ENCODE data around the gene CLMP. TPM values are rescaled to one million over a fixed set of nuclear protein-coding genes. Genes with fewer than 3 reads are reported as not detected.
A peak's percentile ranks its signal among the peaks of the same experiment; 100 is the strongest.

CLMP gene
- total and polyA plus RNA-seq, 4 donors: 8.2 to 107 (median 47.4) TPM

DNA sequence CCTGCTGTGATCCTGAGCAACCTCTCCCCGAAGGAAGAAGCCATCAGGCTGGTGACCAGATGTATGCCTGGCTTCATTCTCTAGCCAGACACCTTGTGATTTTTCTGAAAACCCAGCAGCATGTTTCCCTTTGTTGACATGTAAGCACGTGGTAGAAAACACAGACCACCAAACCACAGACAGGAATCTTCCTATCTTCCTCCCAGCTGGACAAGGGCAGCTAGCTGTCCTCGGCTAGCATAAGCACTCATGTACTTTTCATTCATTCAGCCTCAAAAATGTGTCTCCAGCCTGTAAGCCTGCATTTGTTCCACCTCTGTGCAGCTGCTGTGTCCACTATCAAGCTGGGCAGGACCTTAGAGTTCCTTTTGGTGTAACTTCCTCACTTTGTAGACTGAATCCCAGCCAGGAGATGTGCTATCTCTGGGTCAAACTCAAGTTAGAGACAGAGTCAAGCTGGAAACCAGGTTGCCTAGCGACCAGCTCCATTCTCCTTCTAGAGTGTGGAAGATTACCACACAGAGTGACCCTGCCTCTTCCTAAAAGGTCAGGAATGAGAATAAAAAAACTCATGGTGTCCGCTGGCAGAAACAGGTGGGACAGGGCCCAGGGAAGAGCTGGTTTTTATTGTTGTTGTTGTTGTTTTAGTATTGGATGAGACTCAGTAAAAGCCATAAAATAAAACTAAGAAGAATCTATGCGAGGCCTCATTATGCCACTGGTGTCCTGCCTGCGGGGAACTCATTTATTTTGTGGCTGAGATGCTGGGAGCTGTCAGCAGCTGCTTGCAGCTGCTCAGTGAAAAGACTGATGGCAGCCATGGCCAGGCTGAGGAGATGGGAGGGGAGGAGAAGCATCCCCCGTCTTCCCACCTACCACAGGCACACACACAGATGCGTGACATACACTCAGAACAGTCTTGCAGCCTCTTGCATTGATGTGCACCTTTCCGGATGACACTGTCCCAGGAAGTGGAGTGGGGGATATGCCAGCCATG lies 7.4 kb upstream of the CLMP start:
- Histone ChIP-seq H3K36me3 (ENCODE audit: control insufficient read depth in 1 of 2, insufficient read depth in 2 of 2, low read length in 1 of 2) (no peaks in the 10 kb centered on the region), H3K4me1 (ENCODE audit: control insufficient read depth in 1 of 2, insufficient read depth in 2 of 2, low read length in 2 of 2) (no peaks in the 10 kb centered on the region), H3K27ac (ENCODE audit: low read depth in 1 of 2, low read length in 2 of 2) (no peak overlapping the region), H3K27me3 (ENCODE audit: control insufficient read depth in 1 of 2, insufficient read depth in 2 of 2, low read length in 1 of 2) (no peaks in the 10 kb centered on the region), H3K4me3 (ENCODE audit: low read length in 2 of 2) (no peak overlapping the region), H3K9me3 (ENCODE audit: control insufficient read depth, low read length) (no peaks in the 10 kb centered on the region)
- DNase-seq (no peak), ATAC-seq (ENCODE audit: low FRiP score) (no peak)
- intact Hi-C loops (cut with DNase I): no loop called here
- WGBS, 2 donors: 86 to 88% methylated on average over 10 of the region's 10 CpGs

DNA sequence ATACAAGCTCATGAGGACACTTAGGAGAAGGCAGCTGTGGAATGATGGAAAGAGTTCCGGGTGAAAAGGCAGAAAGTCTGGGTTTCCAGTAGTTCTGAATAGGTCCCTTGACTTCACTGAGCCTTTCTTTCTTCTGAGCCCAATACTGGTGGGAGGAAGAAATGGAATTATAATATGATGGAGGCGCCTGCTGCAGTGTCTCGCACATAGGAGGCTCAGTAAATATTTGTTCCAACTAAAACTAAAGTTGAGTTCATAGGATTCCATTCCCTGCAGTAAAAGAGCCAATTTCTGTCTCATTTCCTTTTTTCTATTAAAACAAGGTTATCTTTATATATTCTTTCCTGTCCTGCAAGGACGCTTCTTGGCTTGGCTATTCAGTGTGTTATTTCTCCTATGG lies 5.2 kb upstream of the CLMP start:
- Histone ChIP-seq H3K27ac (ENCODE audit: low read depth in 1 of 2, low read length in 2 of 2) (no peak overlapping the region), H3K9me3 (ENCODE audit: control insufficient read depth, low read length) (no peaks in the 10 kb centered on the region), H3K36me3 (ENCODE audit: control insufficient read depth in 1 of 2, insufficient read depth in 2 of 2, low read length in 1 of 2) (no peaks in the 10 kb centered on the region), H3K4me1 (ENCODE audit: control insufficient read depth in 1 of 2, insufficient read depth in 2 of 2, low read length in 2 of 2) (no peaks in the 10 kb centered on the region), H3K4me3 (ENCODE audit: low read length in 2 of 2) (no peak overlapping the region), H3K27me3 (ENCODE audit: control insufficient read depth in 1 of 2, insufficient read depth in 2 of 2, low read length in 1 of 2) (no peaks in the 10 kb centered on the region)
- DNase-seq (no peak), ATAC-seq (ENCODE audit: low FRiP score) (no peak)
- intact Hi-C loops (cut with DNase I): no loop called here
- WGBS, 2 donors: 40 to 41% methylated on average over 4 of the region's 4 CpGs

DNA sequence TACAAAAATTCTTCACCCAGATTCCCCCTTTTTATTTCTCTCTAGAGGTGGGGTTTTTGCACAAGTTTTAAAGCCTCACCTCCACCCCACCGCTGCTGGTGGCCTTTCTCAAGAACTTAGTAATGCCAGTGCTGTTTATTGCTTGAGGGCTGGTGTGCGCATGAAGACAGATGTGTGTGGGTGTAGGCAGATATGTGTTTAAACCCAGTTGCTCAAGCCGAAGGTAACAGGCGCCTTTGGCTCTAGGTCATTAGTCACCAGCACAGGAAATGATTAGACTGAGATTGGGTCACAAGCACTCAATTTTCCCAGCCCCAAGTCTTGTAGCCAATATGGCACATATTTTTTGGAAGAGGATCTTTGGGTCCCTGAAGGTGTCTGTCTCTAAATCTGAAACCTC lies 2.7 kb upstream of the CLMP start:
- no peaks in the 10 kb centered on the region for H3K27me3 ChIP-seq (ENCODE audit: control insufficient read depth in 1 of 2, insufficient read depth in 2 of 2, low read length in 1 of 2)
- DNase-seq (no peak), ATAC-seq (ENCODE audit: low FRiP score) (no peak)
- no peak overlapping the region for H3K4me3 ChIP-seq (ENCODE audit: low read length in 2 of 2)
- intact Hi-C loops (cut with DNase I): loop anchor here in 1 of 2 donors (2.0 kb wide), 1 partner anchor 37 kb away; no protein-coding TSS in a partner anchor
- 88 to 93% methylated on average over 4 of the region's 4 CpGs for WGBS, 2 donors
- H3K36me3 ChIP-seq (ENCODE audit: control insufficient read depth in 1 of 2, insufficient read depth in 2 of 2, low read length in 1 of 2): no peaks in the 10 kb centered on the region
- H3K27ac ChIP-seq (ENCODE audit: low read depth in 1 of 2, low read length in 2 of 2): no peak overlapping the region
- peaks cover 0 to 3% of the 10 kb centered on the region in 2 donors for H3K4me1 ChIP-seq (ENCODE audit: control insufficient read depth in 1 of 2, insufficient read depth in 2 of 2, low read length in 2 of 2)
- H3K9me3 ChIP-seq (ENCODE audit: control insufficient read depth, low read length): no peaks in the 10 kb centered on the region

DNA sequence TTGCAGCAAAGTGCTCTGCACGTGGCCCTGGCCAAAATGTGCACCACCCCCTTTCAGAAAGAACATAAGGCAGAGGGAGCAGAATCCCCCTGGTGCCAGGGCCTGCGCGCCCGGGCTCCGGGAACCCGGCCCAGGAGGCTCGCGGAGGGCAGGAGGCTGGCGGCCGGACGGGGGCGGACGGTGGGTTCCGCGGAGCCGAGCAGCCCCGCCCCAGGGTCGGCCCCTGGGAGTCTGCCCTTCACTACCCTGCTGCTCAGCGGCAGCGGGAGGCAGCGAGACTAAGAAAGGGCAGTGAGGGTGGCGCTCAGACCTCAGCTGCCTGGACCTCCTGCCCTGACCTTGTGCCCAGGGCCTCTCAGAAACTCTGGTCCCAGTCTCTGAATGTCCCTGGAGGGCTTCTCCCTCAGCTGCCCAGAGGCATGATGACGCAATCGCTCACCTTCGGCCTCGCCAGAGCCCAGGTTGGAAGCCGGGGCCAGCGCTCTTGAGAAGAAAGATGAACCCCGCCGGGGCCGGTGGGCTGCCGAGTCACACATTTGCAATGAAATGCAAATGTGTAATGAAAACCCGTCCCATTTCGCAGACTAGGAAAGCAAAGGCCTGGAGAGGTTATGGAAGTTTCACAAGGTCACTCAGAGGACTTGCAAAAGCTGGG lies 1.1 kb upstream of the CLMP start:
- no peaks in the 10 kb centered on the region for H3K9me3 ChIP-seq (ENCODE audit: control insufficient read depth, low read length)
- no peak overlapping the region for H3K4me3 ChIP-seq (ENCODE audit: low read length in 2 of 2)
- ATAC-seq (ENCODE audit: low FRiP score): peak; percentile 28
- no peaks in the 10 kb centered on the region for H3K27me3 ChIP-seq (ENCODE audit: control insufficient read depth in 1 of 2, insufficient read depth in 2 of 2, low read length in 1 of 2)
- intact Hi-C loops (cut with DNase I): loop anchor here in 1 of 2 donors (2.0 kb wide), 1 partner anchor 39 kb away; no protein-coding TSS in a partner anchor
- no peaks in the 10 kb centered on the region for H3K36me3 ChIP-seq (ENCODE audit: control insufficient read depth in 1 of 2, insufficient read depth in 2 of 2, low read length in 1 of 2)
- no peak for DNase-seq
- peak overlapping the region; percentile 77 to 85 for H3K27ac ChIP-seq (ENCODE audit: low read depth in 1 of 2, low read length in 2 of 2)
- 34 to 42% methylated on average over 34 of the region's 34 CpGs for WGBS, 2 donors
- H3K4me1 ChIP-seq (ENCODE audit: control insufficient read depth in 1 of 2, insufficient read depth in 2 of 2, low read length in 2 of 2): peaks cover 0 to 7% of the 10 kb centered on the region in 2 donors

DNA sequence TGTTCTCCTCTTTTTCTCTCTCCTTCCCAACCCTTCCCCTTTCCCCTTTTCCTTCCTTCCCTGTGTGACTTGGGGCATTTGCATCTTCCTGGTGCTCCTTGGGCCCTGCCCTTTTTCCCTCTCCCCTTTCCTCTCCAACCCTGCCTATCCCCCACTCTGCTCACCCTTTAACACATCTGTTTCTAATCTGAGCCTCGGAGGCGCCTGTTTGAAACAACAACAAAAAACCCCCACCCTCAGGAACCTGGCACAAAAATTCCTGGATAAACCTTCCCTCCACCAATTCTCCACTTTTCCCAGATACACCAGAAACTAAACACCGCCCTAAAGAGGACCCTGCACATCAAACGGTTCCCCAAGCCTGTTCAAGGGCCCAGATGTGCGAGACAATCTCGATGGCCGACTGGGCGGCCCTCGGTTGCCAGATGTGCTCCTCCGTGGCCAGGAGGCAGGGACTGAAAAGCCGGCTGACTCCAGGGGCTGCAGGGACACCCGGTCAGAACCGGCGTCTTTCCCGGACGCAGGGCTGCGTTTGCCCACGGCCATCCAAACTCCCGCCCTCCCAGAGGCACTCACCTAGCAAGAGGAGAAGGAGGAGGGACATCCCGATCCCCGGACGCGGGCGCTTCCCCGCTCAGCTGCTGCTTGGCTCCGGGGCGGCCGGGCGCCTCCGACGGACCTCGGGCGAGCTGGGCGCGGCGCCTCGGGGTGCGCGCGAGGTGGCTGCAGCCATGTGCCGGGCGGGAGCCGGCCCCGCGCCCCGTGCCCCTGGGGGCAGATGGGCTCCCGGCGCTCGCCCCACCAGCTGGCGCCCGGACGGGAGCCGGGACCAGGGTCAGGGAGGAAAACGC lies 486 bp downstream of the CLMP start:
- Histone ChIP-seq H3K27ac (ENCODE audit: low read depth in 1 of 2, low read length in 2 of 2) (peak overlapping the region; percentile 69 to 85), H3K4me3 (ENCODE audit: low read length in 2 of 2) (peak overlapping the region; percentile 88 to 90), H3K27me3 (ENCODE audit: control insufficient read depth in 1 of 2, insufficient read depth in 2 of 2, low read length in 1 of 2) (no peaks in the 10 kb centered on the region), H3K9me3 (ENCODE audit: control insufficient read depth, low read length) (no peaks in the 10 kb centered on the region), H3K36me3 (ENCODE audit: control insufficient read depth in 1 of 2, insufficient read depth in 2 of 2, low read length in 1 of 2) (no peaks in the 10 kb centered on the region), H3K4me1 (ENCODE audit: control insufficient read depth in 1 of 2, insufficient read depth in 2 of 2, low read length in 2 of 2) (peaks cover 0 to 7% of the 10 kb centered on the region in 2 donors)
- DNase-seq (peak in 1 of 2 donors; percentile 81), ATAC-seq (ENCODE audit: low FRiP score) (peak; percentile 42)
- 1 to 2% methylated on average over 46 to 54 of the region's 54 CpGs for WGBS, 2 donors
- intact Hi-C loops (cut with DNase I): loop anchor here (2.0 to 5.0 kb wide), 3 partner anchors 34 to 84 kb away; no protein-coding TSS in a partner anchor

DNA sequence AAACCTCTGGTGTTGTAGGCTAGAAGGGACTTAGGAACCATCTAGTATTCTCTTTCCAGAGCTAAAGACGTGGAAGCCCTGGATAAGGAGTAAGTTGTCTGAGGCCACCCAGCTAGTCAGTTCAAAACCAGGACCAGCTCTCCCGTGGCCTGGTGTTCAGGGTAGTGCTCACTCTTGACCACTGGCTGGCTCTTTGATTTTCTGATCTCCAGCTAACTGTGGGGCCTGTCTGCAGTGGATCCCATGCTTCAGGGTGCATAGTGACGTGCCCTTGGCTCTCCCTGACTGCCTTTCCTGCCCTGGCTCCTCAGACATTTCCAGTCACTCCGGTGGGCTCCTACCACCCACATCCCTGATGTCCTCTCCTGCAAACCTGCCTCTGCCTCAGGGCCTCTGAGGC lies 1.3 kb downstream of the CLMP start:
- Histone ChIP-seq H3K27me3 (ENCODE audit: control insufficient read depth in 1 of 2, insufficient read depth in 2 of 2, low read length in 1 of 2) (no peaks in the 10 kb centered on the region), H3K27ac (ENCODE audit: low read depth in 1 of 2, low read length in 2 of 2) (peak overlapping the region; percentile 69 to 85), H3K4me1 (ENCODE audit: control insufficient read depth in 1 of 2, insufficient read depth in 2 of 2, low read length in 2 of 2) (peaks cover 0 to 7% of the 10 kb centered on the region in 2 donors), H3K36me3 (ENCODE audit: control insufficient read depth in 1 of 2, insufficient read depth in 2 of 2, low read length in 1 of 2) (no peaks in the 10 kb centered on the region), H3K4me3 (ENCODE audit: low read length in 2 of 2) (peak overlapping the region; percentile 88 to 90), H3K9me3 (ENCODE audit: control insufficient read depth, low read length) (no peaks in the 10 kb centered on the region)
- 11 to 14% methylated on average over 4 of the region's 4 CpGs for WGBS, 2 donors
- ATAC-seq (ENCODE audit: low FRiP score) (peak; percentile 14), DNase-seq (no peak)
- intact Hi-C loops (cut with DNase I): loop anchor here (2.0 to 5.0 kb wide), 3 partner anchors 33 to 83 kb away; no protein-coding TSS in a partner anchor

DNA sequence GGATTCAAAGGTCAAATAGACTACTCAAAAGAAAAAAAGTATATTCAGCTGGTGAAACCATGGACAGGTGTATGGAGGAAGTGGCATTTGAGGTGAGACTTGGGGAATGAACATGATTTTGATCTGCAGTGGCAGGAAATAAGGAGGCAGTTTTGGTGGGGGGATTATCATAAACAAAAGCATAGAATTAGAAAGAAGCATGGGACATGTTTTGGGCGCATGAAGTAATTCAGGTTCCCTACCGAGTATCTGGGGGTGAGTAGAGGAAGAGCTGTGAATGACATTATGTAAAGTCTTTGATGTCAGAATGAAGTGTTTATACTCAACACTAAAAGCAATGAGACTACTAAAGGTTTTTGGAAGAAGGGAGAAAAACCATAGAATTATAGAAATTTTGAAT lies 3.1 kb downstream of the CLMP start:
- no peaks in the 10 kb centered on the region for H3K36me3 ChIP-seq (ENCODE audit: control insufficient read depth in 1 of 2, insufficient read depth in 2 of 2, low read length in 1 of 2)
- H3K4me1 ChIP-seq (ENCODE audit: control insufficient read depth in 1 of 2, insufficient read depth in 2 of 2, low read length in 2 of 2): peaks cover 7 to 9% of the 10 kb centered on the region in 2 donors
- H3K9me3 ChIP-seq (ENCODE audit: control insufficient read depth, low read length): no peaks in the 10 kb centered on the region
- H3K4me3 ChIP-seq (ENCODE audit: low read length in 2 of 2): peak overlapping the region in 1 of 2 donors; percentile 88
- ATAC-seq (ENCODE audit: low FRiP score) (no peak), DNase-seq (no peak)
- whole genome bisulfite sequencing, 2 donors: 88 to 91% methylated on average over 2 of the region's 2 CpGs
- intact Hi-C loops (cut with DNase I): loop anchor here in 1 of 2 donors (5.0 kb wide), 1 partner anchor 80 kb away; no protein-coding TSS in a partner anchor
- H3K27me3 ChIP-seq (ENCODE audit: control insufficient read depth in 1 of 2, insufficient read depth in 2 of 2, low read length in 1 of 2): no peaks in the 10 kb centered on the region
- H3K27ac ChIP-seq (ENCODE audit: low read depth in 1 of 2, low read length in 2 of 2): peak overlapping the region in 1 of 2 donors; percentile 9

DNA sequence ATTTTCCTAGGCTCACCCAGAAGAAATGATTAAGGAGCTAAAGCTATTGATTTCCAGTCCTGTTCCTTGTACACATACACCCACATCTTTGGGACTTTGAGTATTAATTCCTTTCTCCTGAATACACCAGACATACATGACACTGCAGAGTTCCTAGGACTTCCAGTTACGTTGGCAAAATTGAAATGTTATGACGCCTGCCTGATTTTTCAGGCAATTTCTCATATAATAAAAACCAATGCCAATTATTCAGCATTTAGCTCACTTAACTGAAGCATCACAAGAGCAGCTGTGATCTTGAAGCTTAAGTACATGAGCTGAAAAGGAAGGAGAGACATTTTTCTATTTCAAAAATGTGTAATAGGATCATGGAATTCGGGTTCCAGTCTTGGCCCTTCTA lies 4.5 kb downstream of the CLMP start:
- Histone ChIP-seq H3K27ac (ENCODE audit: low read depth in 1 of 2, low read length in 2 of 2) (no peak overlapping the region), H3K9me3 (ENCODE audit: control insufficient read depth, low read length) (no peaks in the 10 kb centered on the region), H3K27me3 (ENCODE audit: control insufficient read depth in 1 of 2, insufficient read depth in 2 of 2, low read length in 1 of 2) (no peaks in the 10 kb centered on the region), H3K36me3 (ENCODE audit: control insufficient read depth in 1 of 2, insufficient read depth in 2 of 2, low read length in 1 of 2) (no peaks in the 10 kb centered on the region), H3K4me1 (ENCODE audit: control insufficient read depth in 1 of 2, insufficient read depth in 2 of 2, low read length in 2 of 2) (peaks cover 7 to 11% of the 10 kb centered on the region in 2 donors), H3K4me3 (ENCODE audit: low read length in 2 of 2) (no peak overlapping the region)
- intact Hi-C loops (cut with DNase I): loop anchor here in 1 of 2 donors (5.0 kb wide), 1 partner anchor 78 kb away; no protein-coding TSS in a partner anchor
- no peak for DNase-seq
- WGBS, 2 donors: 34 to 36% methylated on average over 3 of the region's 3 CpGs
- no peak for ATAC-seq (ENCODE audit: low FRiP score)

All from aorta (tissue), 5 donors.